Activated CD4-positive, CD25-positive, alpha-beta regulatory T cell treated with anti-CD3 and anti-CD28 coated beads, Interleukin-2, amount 50 U/mL, for 16 hours (primary cell): ENCODE data around the gene MIGA2.

Experiments
- DNase-seq: peaks from one replicate; pipeline ENCODE4 v3.0.0-alpha.2; 2020; ENCODE audit warnings: low read depth, low spot score

Gene MIGA2

DNA sequence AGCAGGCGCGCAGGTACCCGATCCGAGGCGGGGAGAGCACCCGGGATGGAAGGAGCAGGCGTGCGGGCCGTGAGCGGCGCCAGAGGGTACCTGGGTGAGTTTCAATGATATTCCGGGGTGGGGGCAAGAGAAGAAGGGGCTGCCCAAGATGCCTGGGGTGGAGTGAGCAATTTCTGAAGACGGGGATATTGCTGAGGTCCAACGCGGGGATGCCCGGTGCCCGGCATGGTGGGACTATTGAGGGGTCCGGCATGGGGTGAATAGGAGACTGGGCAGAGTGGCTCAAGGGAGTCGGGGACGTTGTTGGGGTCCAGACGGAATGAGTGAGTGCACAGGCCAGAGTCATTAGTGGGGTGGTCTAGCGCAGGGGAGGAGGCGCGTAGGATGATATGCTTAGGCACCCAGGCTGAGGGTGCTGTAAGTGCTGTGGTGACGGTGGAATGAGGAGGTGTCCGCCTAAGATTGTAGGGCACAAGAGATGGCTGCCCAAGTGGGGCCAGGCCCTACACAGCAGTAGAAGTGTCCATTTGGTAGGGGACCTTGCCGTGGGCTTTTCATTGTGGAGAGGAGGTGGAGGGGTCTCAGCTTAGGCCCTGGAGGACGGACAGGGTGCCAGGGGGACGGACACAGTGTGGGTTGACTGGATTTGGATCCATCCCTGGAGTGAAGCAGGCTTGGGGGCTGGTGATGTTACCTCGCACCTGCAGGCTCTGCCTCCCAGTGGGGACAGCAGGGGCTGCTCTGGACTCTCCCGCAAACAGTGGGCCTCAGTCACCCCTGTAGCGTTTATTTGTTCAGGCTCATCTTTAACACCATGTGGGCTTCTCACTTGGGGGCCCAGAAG, 719 bp downstream of the MIGA2 start:
- no peak for DNase-seq

DNA sequence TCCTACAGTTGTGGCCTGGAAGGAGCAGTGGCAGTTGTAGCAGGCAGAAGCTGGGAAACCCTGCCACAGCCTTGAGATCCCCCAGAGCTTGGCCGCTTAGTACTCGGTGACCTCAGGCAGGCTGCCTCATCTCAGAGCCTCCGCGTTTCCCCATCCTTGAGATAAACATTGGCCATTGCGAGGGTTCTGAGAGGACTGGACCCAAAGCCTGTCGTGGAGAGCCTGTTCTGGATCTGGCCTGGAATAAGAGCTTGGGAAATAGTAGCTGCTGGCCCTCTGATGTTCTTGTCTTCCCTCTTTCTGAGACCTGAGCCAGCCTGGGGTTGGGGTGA, 1.3 kb downstream of the MIGA2 start:
- DNase-seq = no peak

DNA sequence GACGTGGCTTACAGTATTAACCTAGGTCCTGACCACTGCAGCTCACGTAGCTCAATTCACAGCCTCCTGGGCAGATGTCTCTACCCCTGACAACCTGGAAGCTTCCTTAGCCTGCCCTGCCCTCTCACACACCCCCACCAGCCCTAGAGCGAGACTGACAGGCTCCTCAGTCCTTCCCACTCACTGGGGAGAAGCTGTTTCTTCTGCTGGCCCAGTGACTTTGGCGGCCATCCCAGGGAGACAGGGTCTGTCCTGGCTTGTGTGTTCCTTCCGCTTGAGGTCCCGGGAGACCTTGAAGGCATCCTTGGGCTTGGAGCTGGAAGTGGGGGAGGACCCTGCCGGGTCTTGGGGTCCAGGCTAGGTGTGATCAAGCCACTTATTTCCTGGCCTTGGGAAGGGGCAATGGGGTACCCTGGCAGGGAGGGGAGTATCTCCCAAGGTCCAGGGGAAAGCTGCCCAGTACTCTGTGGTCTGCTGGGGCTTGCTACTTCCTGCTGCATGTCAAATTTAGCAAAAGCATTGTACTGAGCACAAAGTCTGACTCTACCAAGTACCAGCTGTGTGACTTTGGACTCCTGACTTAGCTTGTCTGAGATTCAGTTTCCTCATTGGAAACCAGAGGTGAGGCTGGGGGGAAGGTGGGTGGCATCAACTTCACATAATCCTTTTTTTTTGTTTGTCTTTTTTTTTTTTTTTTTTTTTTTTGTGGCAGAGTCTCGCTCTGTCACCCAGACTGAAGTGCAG, 1.9 kb downstream of the MIGA2 start:
- no peak for DNase-seq

DNA sequence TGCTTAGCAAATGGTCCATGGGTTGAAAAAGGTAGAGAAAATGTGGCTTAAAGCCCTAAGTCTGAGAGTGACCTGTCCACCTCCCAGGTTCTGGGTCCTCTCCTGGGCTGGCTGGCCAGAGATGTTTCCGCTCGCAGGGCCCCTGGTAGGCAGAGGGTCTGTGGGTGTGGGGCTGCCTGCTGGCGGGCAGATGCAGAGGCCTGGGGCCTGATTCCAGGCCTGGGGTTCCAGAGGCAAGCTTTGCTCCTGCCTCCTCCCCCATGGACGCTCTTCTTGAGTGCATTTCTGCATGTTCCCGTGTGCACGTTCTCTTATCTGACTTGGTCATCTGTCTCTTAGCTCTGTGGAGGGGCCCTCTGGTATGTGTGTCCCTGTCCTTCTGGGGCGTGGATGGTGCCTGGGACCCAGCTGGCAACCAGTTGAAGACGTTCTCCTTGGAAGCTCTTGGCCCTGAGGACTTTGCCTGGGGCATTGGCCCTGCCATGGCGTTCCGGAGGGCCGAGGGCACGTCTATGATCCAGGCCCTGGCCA, 3.8 kb downstream of the MIGA2 start:
- no peak for DNase-seq

- DNase-seq = no peak
Measured at GRCh38 chr9:129042016-129042415, 5.6 kb downstream of the MIGA2 start.

- DNase-seq = no peak
Measured at GRCh38 chr9:129052592-129052991, 16.2 kb downstream of the MIGA2 start.

GRCh38 chr9:129053020-129053419, 16.6 kb downstream of the MIGA2 start:
- DNase-seq = no peak

DNA sequence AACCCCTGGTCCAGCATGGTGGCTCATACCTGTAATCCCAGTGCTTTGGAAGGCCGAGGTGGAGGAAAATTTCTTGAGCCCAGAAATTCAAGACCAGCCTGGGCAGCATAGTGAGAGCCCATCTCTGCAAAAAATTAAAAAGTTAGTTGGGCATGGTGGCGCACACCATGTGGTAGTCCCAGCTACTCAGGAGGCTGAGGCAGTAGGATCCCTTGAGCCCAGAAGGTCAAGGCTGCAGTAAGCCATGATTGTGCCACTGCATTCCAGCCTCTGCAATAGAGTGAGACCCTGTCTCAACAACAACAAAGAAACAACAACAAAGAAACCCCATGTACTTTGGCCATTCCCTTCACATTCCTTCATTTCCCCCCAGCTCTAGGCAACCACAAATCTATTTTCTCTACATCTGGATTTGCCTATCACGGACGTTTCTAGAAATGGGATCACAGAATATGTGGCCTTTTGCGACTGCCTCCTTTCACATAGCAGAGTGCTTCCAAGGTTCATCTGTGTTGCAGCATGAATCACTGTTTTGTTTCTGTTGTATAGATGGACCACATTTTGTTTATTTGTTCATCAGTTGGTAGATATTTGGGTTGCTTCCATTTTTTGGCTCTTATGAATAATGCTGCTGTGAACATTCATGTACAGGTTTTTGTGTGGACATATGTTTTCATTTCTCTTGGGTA, 17.9 kb downstream of the MIGA2 start:
- no peak for DNase-seq

DNA sequence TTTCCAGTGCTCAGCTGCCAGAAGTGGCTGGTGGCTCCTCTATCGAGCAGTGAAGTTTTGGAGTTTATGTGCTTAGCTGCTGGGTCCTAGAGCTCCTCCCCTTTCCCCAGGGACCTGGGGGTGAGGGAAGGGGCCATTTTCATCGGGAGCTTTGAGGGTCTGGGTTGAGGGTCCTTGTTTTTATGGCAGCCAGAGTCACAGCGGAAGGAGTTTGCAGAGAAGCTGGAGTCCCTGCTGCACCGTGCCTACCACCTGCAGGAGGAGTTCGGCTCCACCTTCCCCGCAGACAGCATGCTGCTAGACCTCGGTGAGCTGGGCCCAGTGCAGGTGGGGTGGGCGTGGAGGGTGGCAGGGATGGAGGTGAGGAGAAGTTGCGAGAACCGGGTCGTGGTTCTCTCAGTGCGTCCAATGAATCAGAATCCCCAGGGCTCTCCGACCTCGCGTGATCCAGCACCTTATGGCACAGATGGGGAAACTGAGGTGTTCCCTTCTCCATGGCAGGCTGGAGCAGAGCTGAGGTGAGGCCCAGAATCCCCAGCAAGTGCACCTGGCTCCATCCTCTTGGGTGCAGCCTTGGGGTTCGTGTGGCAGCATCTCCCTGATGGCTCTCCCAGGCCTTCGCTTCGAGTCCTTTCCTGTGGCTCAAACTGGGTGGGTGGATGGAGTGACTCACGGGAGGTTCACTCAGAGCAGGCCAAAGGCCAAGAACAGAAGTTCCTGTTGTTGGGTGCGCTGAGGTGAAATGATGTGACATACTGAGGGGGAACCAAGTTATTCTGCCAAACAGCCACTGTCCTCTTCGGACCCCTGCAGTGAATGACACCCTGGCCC, 22.8 kb downstream of the MIGA2 start:
- no peak for DNase-seq

DNA sequence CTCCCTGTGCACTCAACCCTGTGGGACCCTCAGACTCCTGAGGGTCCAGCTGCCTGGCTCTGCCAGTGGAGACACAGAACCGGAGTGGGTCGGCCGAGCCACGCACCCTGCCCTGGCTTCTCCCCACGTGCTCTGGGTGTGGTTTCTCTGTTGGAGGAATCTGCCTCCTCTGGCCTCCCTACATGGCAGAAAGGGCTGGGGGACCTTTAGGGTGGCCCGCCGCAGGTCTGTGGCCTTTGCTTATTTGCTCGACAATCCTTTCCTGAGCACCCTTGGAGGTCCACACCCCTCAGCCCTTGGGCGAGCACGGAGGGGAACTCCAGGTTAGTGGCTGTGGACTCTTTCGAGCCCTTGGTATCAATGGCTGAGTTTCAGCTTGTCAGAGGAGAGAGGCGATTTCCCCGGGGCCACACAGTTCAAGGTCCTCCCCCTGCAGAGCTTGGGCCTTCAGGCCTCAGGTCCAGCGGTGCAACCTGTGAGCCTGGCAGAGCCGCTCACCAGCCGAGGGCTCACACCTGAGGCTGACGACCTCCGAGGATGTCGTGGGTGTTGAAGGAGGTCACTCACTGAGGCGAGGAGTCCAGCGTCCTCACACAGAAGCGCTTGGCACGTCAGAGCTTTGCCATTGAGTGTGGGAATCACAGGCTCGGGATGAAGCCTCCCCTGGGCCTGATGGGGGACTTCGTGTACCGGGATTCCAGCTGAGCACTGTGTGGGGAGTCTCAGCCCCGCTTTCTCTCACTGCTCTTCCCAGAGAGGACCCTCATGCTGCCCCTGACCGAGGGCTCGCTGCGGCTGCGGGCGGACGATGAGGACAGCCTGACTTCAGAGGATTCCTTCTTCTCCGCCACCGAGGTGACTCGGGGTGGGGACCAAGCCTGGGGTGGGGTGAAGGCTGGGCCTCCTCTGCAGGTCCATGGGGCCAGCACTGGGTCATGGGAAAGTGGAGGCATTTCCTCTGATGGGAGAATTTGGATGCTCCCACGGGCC, 23.7 kb downstream of the MIGA2 start:
- no peak for DNase-seq

DNA sequence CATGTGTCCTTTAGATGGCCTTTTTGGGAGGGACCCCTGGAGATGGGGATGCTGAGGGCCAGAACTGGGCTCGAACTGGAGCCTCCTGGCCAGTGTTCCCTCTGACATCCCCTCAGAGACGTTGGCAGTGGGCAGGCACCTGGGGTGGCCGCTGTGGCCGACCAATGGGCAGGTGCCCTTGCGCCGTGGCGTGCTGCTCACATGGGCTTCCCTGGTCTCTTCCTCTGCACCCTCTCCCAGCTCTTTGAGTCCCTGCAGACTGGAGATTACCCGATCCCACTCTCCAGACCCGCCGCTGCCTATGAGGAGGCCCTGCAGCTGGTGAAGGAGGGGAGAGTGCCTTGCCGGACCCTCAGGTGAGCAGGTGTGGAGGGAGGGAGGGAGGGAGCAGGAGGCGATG, 24.6 kb downstream of the MIGA2 start:
- no peak for DNase-seq

DNA sequence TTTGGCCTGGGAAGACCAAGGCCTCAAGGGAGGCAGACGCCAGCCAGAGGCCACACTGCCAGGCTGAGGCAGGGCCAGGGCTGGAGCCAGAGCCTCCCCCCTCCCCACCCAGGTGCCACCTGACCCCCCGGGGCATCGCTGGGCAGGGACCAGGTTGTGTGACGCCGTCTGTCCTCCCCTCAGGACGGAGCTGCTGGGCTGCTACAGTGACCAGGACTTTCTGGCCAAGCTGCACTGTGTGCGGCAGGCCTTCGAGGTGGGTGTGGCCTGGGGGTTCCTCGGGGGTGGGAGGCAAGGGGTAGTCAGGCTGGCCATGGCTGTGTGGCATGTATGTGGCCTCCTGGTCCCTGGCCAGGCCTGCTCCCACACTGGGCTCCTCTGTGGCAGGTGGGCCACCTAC, 26.6 kb downstream of the MIGA2 start:
- no peak for DNase-seq

GRCh38 chr9:129064499-129064908, 28.1 kb downstream of the MIGA2 start:
- DNase-seq = no peak

DNA sequence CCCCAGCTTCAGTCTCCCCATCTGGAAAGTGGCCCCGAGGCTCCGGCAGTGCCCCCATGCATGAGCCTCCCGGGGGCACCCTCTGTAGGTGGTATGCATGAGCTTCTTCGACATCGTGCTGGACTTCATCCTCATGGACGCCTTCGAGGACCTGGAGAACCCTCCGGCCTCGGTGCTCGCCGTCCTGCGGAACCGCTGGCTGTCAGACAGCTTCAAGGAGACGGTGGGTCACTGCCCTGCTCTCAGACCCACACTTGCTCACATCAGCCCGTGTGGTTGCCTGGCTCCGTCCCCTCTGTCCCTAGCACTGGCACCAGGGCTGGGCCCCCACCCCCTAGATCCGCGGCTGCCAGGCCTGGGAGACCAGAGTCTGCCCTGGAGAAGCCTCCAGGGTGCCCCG, 31.7 kb downstream of the MIGA2 start:
- no peak for DNase-seq

DNA sequence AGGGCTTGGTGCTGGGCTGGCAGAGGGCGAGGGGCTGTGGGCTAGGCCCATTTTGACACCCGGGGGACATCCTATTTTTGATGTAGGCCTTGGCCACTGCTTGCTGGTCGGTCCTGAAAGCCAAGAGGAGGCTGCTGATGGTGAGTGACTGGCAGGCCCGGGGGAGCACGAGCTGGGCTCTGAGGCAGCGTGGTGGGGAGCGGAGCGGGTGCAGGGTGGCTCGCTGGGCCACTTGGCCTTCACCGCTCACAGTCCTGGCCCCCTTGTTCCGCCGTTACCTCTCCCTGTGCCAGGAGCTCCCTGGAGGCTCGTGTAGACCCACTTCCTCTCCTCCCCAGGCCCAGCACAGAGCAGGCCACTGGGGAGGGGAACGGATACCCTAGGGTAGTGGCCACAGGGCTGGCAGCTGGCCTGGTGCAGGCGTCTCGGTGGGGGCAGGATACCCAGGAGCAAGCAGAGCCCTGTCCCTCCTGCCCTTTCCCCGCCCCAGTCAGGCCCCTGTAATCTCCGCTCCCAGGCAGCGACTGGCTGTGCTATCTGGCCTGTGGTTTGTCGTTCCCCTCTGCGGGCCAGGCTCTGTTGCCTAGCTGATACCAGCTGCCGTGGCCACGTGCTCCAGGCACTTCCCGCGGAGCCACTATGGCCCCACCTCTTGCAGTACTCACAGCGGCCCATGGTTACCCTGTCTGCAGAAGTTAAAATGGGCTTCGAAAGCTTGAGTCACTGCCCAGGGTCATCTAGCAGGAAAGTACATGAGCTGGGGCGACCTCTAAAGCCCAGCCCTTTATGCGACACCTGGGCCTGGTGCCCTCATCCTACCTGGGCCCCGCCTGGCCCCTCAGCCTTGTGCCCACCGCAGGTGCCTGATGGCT, 32.8 kb downstream of the MIGA2 start:
- no peak for DNase-seq

- no peak for DNase-seq
Measured at GRCh38 chr9:129069862-129070641, 33.6 kb downstream of the MIGA2 start.

DNA sequence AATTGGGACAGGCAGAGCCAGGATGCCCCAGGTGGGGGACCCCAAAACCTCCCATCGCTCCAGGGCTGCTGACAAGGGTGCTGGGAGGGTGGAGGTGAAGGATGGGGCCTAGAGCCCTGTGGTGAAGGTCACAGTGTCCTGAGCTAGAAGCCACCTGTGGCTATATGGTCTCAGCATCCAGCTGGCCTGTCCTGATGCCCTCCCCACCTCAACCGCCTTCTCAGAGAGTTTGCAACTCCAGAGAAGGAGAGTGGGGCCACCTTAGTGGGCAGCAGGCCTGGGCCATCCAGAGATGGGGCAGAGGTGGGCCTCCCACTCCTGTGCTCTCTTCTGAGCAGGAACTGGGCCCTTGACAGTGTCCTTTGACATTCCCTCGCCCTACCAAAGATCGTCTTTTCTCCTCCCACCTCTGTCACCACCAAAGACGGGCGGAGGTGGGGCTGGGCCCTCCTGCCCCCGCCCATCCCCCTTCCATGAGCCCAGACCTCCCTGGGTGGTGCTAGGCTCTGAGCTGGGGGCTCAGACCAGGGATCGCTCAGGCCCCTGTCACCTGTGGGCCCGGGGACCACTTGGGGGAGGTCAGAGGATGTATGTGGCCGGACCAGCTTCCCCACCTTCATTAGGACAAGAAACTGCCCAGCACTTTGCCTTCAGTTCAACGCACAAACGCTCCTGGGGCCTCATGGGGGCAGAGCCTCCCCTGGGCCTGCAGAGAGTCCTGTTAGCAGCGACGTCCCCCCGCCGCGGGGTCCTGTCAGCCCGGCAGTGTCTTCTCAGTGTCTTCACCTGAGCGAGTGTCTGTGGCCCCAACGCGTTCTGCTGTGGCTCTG, 34.5 kb downstream of the MIGA2 start:
- no peak for DNase-seq
